SK-N-SH (cell line): ENCODE data around the gene AMFR. TPM values are rescaled to one million over a fixed set of nuclear protein-coding genes. Genes with fewer than 3 reads are reported as not detected.

Source experiments
- CTCF ChIA-PET: fragments of 300-600, 350-600 bp; formaldehyde crosslinking; extraction: SDS; loops from one replicate; lab custom pipeline; 2021; lab: Yijun Ruan, JAX
- POLR2A ChIA-PET: fragments of 350-600 bp; sonication (Branson Sonifier 250); formaldehyde crosslinking; extraction: SDS; loops from one replicate; lab custom pipeline; 2020; ENCODE audit warnings: antibody characterized with exemption, inconsistent platforms; lab: Yijun Ruan, JAX
- DNase-seq: peaks from one replicate; pipeline ENCODE4 v3.0.0; 2012
- H2AFZ ChIP-seq: fragments of 200-600 bp; sonication (generic); 2 replicates; pipeline ENCODE4 v1.8.1; 2016; ENCODE audit warnings: antibody characterized with exemption, mild to moderate bottlenecking, low read depth
- H3F3A ChIP-seq: fragments of 200-600 bp; sonication (generic); replicated peaks from 2 replicates; pipeline ENCODE3; 2016; ENCODE audit warnings: antibody characterized with exemption, mild to moderate bottlenecking; ENCODE audit not compliant: insufficient read depth
- H3K27ac ChIP-seq, 2 experiments: fragments of 200-500 bp in 1 of 2; fragments of 200-600 bp in 1 of 2; sonication (Bioruptor generic) in 1 of 2; sonication (generic), shearing (Covaris generic) in 1 of 2; 2 replicates each; pipeline versions ENCODE4 v1.5.1 to v1.6.1; 2014 to 2016; ENCODE audit warnings: low read depth in 2 of 2, inconsistent platforms in 1 of 2, low read length in 1 of 2, mild to moderate bottlenecking in 1 of 2, mixed read lengths in 1 of 2
- H3K27me3 ChIP-seq: fragments of 200-600 bp; sonication (generic), shearing (Covaris generic); 2 replicates; pipeline ENCODE4 v1.6.1; 2016; ENCODE audit warnings: mixed run types; ENCODE audit not compliant: insufficient read depth
- H3K36me3 ChIP-seq, 2 experiments: fragments of 200-500 bp in 1 of 2; fragments of 200-600 bp in 1 of 2; sonication (Bioruptor generic) in 1 of 2; sonication (generic) in 1 of 2; replicated peaks in 1 of 2; 2 replicates each; pipeline versions ENCODE3 to v1.5.1; 2014 to 2016; ENCODE audit warnings: low read length in 1 of 2, mild to moderate bottlenecking in 1 of 2; ENCODE audit not compliant: insufficient read depth in 2 of 2, control insufficient read depth in 1 of 2
- H3K4me1 ChIP-seq, 2 experiments: fragments of 200-500 bp in 1 of 2; fragments of 200-600 bp in 1 of 2; sonication (Bioruptor generic) in 1 of 2; sonication (generic), shearing (Covaris generic) in 1 of 2; 2 replicates each; pipeline versions ENCODE4 v1.5.1 to v1.6.1; 2014 to 2016; ENCODE audit warnings: low read depth in 1 of 2, low read length in 1 of 2, mixed run types in 1 of 2; ENCODE audit not compliant: insufficient read depth in 2 of 2, control insufficient read depth in 1 of 2
- H3K4me2 ChIP-seq: fragments of 200-600 bp; sonication (generic), shearing (Covaris generic); 2 replicates; pipeline ENCODE4 v1.6.1; 2017; ENCODE audit warnings: mixed run types
- H3K4me3 ChIP-seq, 2 experiments: fragments of 200-500 bp in 1 of 2; fragments of 200-600 bp in 1 of 2; sonication (Bioruptor generic) in 1 of 2; sonication (generic), shearing (Covaris generic) in 1 of 2; 2 replicates each; pipeline versions ENCODE4 v1.5.1 to v1.8.1; 2014 to 2016; ENCODE audit warnings: low read depth in 2 of 2, inconsistent platforms in 1 of 2, low read length in 1 of 2, mild to moderate bottlenecking in 1 of 2, mixed read lengths in 1 of 2, moderate library complexity in 1 of 2
- H3K79me2 ChIP-seq: fragments of 200-600 bp; sonication (generic); 2 replicates; pipeline ENCODE4 v1.8.1; 2017; ENCODE audit warnings: mild to moderate bottlenecking; ENCODE audit not compliant: insufficient read depth
- H3K9ac ChIP-seq: fragments of 200-600 bp; sonication (generic); 2 replicates; pipeline ENCODE4 v1.6.1; 2017; ENCODE audit warnings: mixed run types
- H3K9me2 ChIP-seq: fragments of 200-600 bp; sonication (generic); 2 replicates; pipeline ENCODE4 v1.6.1; 2017; ENCODE audit warnings: mixed run types
- H3K9me3 ChIP-seq: fragments of 200-600 bp; sonication (generic); 2 replicates; pipeline ENCODE4 v1.6.1; 2017; ENCODE audit warnings: mixed run types, mild to moderate bottlenecking, moderate library complexity
- H4K20me1 ChIP-seq: fragments of 200-600 bp; sonication (generic); 2 replicates; pipeline ENCODE4 v1.6.1; 2017; ENCODE audit warnings: mild to moderate bottlenecking, mixed run types; ENCODE audit not compliant: insufficient read depth
- CHD2 ChIP-seq: fragments of 150-350 bp; IDR thresholded peaks from 2 replicates; pipeline ENCODE4 v1.6.1; 2018; ENCODE audit warnings: low read length; ENCODE audit not compliant: partially characterized antibody
- ELF1 ChIP-seq: IDR thresholded peaks from 2 replicates; pipeline ENCODE4 v1.4.0; 2012
- EP300 ChIP-seq, 2 experiments: IDR thresholded peaks; 2 replicates each; pipeline versions ENCODE4 v1.4.0 to v1.6.1; 2012; ENCODE audit warnings: borderline replicate concordance in 1 of 2, low read depth in 1 of 2, low read length in 1 of 2
- FOSL2 ChIP-seq: IDR thresholded peaks from 2 replicates; pipeline ENCODE4 v1.4.0; 2012; ENCODE audit warnings: low read depth, mild to moderate bottlenecking, moderate library complexity, borderline replicate concordance
- GABPA ChIP-seq: IDR thresholded peaks from 2 replicates; pipeline ENCODE4 v1.4.0; 2012; ENCODE audit warnings: low read depth, mild to moderate bottlenecking
- GATA2 ChIP-seq: sonication (generic); formaldehyde crosslinking; IDR thresholded peaks from 2 replicates; pipeline ENCODE4 v1.5.0; 2020; ENCODE audit warnings: mild to moderate bottlenecking, missing genetic modification reagents
- MEF2A ChIP-seq: IDR thresholded peaks from 2 replicates; pipeline ENCODE4 v1.4.0; 2012; ENCODE audit warnings: low read depth, borderline replicate concordance
- MXI1 ChIP-seq: IDR thresholded peaks from 2 replicates; pipeline ENCODE4 v1.6.1; 2012; ENCODE audit warnings: mild to moderate bottlenecking, low read depth, low read length, improper control_type of control experiment
- NFIC ChIP-seq: IDR thresholded peaks from 2 replicates; pipeline ENCODE4 v1.4.0; 2012; ENCODE audit warnings: borderline replicate concordance
- RCOR1 ChIP-seq: fragments of 150-350 bp; IDR thresholded peaks from 2 replicates; pipeline ENCODE4 v1.6.1; 2017; ENCODE audit warnings: antibody characterized with exemption, low read length
- SMC3 ChIP-seq: IDR thresholded peaks from 2 replicates; pipeline ENCODE4 v1.6.1; 2012; ENCODE audit warnings: low read depth, low read length, improper control_type of control experiment
- TEAD4 ChIP-seq: IDR thresholded peaks from 2 replicates; pipeline ENCODE4 v1.4.0; 2012; ENCODE audit warnings: mild to moderate bottlenecking, borderline replicate concordance; ENCODE audit not compliant: insufficient read depth
- YY1 ChIP-seq: IDR thresholded peaks from 2 replicates; pipeline ENCODE4 v1.4.0; 2012; ENCODE audit warnings: low read depth, mild to moderate bottlenecking
- WGBS: methylation state at CpG from one replicate; pipeline ENCODE4 v1.1.6; 2017; ENCODE audit warnings: low lambda C conversion rate; 5-methylcytosine and 5-hydroxymethylcytosine counted together
- polyA plus RNA-seq, 3 experiments: library from polyadenylated mRNA; depleted of rRNA; stranded (reverse); fragments of >200 nt; gene quantifications; 2 replicates each; pipeline ENCODE4 v1.2.3, GENCODE V29; 2012
- TF ChIP-seq, protein P1 (sequence below): IDR thresholded peaks from 2 replicates; pipeline ENCODE4 v1.4.0; 2012; ENCODE audit warnings: low read depth, borderline replicate concordance
- TF ChIP-seq, protein P2 (sequence below): IDR thresholded peaks from 2 replicates; pipeline ENCODE4 v1.4.0; 2012; ENCODE audit warnings: low read depth, borderline replicate concordance
- TF ChIP-seq, protein P3 (sequence below): fragments of 200-600 bp; sonication (generic); IDR thresholded peaks from 2 replicates; pipeline ENCODE4 v1.6.1; 2017; ENCODE audit warnings: antibody characterized with exemption, mild to moderate bottlenecking, moderate library complexity
- TF ChIP-seq, protein P4 (sequence below): IDR thresholded peaks from 2 replicates; pipeline ENCODE4; 2012
- TF ChIP-seq, protein P5 (sequence below): IDR thresholded peaks from 2 replicates; pipeline ENCODE4 v1.4.0; 2012; ENCODE audit warnings: low read depth

The AMFR gene
- polyA plus RNA-seq, 1 of the 3 experiments (the other 2 are of a cell fraction): 65.3 TPM

GRCh38 chr16:56355221-56355620 is 70.1 kb downstream of the AMFR start (continued):
- TF ChIP-seq GATA2 (CRISPR knock-in tag): no peak
- no peak for TF ChIP-seq CHD2
- no peak for TF ChIP-seq ELF1
- no peak for TF ChIP-seq GABPA
- no peak for TF ChIP-seq FOSL2
- TF ChIP-seq RCOR1: no peak
- TF ChIP-seq MXI1: no peak
- no peak for TF ChIP-seq EP300 (IDR thresholded peaks at IDR 0.05; ENCODE audit: borderline replicate concordance in 1 of 2, low read depth in 1 of 2, low read length in 1 of 2)
- no peak for TF ChIP-seq NFIC

GRCh38 chr16:56354746-56355145 is 70.6 kb downstream of the AMFR start:
- CTCF ChIA-PET: interaction anchor here (0.7 to 2.7 kb wide), 5 partner anchors 13 to 890 kb away, joined by 3 to 42 read pairs (median 18); no protein-coding TSS in a partner anchor

More at GRCh38 chr16:56354746-56355145, 70.6 kb downstream of the AMFR start:
- peak; percentile 11 for DNase-seq
- Histone ChIP-seq H3K79me2 (no peaks in the 10 kb centered on the region), H3K9me3 (no peaks in the 10 kb centered on the region), H3K4me3 (no peak overlapping the region), H3F3A (no peaks in the 10 kb centered on the region), H3K27me3 (no peaks in the 10 kb centered on the region), H3K9ac (no peak overlapping the region), H3K4me2 (no peak overlapping the region), H4K20me1 (no peaks in the 10 kb centered on the region), H2AFZ (no peak overlapping the region), H3K9me2 (no peaks in the 10 kb centered on the region), H3K27ac (no peak overlapping the region), H3K36me3 (no peaks in the 10 kb centered on the region)
- POLR2A ChIA-PET: no interaction called here
- 92% methylated on average over 17 of the region's 17 CpGs for WGBS
- no peak for TF ChIP-seq TEAD4
- TF ChIP-seq MEF2A: no peak
- TF ChIP-seq, protein P1, sequence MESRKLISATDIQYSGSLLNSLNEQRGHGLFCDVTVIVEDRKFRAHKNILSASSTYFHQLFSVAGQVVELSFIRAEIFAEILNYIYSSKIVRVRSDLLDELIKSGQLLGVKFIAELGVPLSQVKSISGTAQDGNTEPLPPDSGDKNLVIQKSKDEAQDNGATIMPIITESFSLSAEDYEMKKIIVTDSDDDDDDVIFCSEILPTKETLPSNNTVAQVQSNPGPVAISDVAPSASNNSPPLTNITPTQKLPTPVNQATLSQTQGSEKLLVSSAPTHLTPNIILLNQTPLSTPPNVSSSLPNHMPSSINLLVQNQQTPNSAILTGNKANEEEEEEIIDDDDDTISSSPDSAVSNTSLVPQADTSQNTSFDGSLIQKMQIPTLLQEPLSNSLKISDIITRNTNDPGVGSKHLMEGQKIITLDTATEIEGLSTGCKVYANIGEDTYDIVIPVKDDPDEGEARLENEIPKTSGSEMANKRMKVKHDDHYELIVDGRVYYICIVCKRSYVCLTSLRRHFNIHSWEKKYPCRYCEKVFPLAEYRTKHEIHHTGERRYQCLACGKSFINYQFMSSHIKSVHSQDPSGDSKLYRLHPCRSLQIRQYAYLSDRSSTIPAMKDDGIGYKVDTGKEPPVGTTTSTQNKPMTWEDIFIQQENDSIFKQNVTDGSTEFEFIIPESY: no peak
- no peak for TF ChIP-seq NFIC
- TF ChIP-seq, protein P2, sequence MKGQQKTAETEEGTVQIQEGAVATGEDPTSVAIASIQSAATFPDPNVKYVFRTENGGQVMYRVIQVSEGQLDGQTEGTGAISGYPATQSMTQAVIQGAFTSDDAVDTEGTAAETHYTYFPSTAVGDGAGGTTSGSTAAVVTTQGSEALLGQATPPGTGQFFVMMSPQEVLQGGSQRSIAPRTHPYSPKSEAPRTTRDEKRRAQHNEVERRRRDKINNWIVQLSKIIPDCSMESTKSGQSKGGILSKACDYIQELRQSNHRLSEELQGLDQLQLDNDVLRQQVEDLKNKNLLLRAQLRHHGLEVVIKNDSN: no peak
- TF ChIP-seq, protein P3, sequence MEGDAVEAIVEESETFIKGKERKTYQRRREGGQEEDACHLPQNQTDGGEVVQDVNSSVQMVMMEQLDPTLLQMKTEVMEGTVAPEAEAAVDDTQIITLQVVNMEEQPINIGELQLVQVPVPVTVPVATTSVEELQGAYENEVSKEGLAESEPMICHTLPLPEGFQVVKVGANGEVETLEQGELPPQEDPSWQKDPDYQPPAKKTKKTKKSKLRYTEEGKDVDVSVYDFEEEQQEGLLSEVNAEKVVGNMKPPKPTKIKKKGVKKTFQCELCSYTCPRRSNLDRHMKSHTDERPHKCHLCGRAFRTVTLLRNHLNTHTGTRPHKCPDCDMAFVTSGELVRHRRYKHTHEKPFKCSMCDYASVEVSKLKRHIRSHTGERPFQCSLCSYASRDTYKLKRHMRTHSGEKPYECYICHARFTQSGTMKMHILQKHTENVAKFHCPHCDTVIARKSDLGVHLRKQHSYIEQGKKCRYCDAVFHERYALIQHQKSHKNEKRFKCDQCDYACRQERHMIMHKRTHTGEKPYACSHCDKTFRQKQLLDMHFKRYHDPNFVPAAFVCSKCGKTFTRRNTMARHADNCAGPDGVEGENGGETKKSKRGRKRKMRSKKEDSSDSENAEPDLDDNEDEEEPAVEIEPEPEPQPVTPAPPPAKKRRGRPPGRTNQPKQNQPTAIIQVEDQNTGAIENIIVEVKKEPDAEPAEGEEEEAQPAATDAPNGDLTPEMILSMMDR: no peak
- TF ChIP-seq ELF1: no peak
- TF ChIP-seq SMC3: no peak
- TF ChIP-seq, protein P4, sequence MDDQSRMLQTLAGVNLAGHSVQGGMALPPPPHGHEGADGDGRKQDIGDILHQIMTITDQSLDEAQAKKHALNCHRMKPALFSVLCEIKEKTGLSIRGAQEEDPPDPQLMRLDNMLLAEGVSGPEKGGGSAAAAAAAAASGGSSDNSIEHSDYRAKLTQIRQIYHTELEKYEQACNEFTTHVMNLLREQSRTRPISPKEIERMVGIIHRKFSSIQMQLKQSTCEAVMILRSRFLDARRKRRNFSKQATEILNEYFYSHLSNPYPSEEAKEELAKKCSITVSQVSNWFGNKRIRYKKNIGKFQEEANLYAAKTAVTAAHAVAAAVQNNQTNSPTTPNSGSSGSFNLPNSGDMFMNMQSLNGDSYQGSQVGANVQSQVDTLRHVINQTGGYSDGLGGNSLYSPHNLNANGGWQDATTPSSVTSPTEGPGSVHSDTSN: no peak
- TF ChIP-seq, protein P5, sequence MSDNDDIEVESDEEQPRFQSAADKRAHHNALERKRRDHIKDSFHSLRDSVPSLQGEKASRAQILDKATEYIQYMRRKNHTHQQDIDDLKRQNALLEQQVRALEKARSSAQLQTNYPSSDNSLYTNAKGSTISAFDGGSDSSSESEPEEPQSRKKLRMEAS: no peak
- TF ChIP-seq RCOR1: no peak
- TF ChIP-seq EP300 (IDR thresholded peaks at IDR 0.05; ENCODE audit: borderline replicate concordance in 1 of 2, low read depth in 1 of 2, low read length in 1 of 2): no peak
- TF ChIP-seq YY1: no peak
- no peak for TF ChIP-seq MXI1
- TF ChIP-seq, all 33 proteins: peak for 0
- peaks cover 0 to 10% of the 10 kb centered on the region in 2 experiments; a peak in 2 of 4 replicates for H3K4me1 ChIP-seq
